ENCODE measurements around the gene ZNF846. TPM values are rescaled to one million over a fixed set of nuclear protein-coding genes. Genes with fewer than 3 reads are reported as not detected.

The ZNF846 gene
- total RNA-seq, 1 experiment from 2014 or later = 11.2 TPM

DNA sequence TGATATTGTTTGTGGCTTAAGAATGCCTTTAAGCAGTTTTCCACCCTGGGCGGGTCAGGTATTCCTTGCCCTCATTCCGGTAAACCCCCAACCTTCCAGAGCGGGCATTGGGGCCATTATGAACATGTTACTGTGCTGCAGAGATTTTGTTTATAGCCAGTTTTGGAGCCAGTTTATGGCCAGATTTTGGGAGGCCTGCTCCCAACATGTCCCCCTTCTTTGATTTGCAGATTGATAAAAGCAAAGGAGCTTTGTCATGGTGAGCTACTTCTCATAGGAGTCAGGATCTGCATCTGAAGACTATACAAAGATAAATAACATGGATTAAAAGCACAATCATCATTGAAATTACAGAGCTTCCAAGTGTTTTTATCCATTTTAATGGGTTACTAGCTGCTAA, 56.7 kb downstream of the ZNF846 start:
- Mint-ChIP-seq H3K4me1 (peaks cover 7% of the 10 kb centered on the region), H3K27ac (no peak overlapping the region), H3K9me3 (peaks cover 59% of the 10 kb centered on the region), H3K27me3 (ENCODE audit: low read depth) (peaks cover 5% of the 10 kb centered on the region), H3K4me3 (no peak overlapping the region), H3K36me3 (peaks cover 26% of the 10 kb centered on the region)
- no peak for TF ChIP-seq RORB (CRISPR knock-in tag; IDR thresholded peaks at IDR 0.05)
- no peak for TF ChIP-seq GABPB1 (CRISPR knock-in tag; IDR thresholded peaks at IDR 0.05)
- no peak for TF ChIP-seq TEAD4 (CRISPR knock-in tag; IDR thresholded peaks at IDR 0.05)
- TF ChIP-seq, protein P1, sequence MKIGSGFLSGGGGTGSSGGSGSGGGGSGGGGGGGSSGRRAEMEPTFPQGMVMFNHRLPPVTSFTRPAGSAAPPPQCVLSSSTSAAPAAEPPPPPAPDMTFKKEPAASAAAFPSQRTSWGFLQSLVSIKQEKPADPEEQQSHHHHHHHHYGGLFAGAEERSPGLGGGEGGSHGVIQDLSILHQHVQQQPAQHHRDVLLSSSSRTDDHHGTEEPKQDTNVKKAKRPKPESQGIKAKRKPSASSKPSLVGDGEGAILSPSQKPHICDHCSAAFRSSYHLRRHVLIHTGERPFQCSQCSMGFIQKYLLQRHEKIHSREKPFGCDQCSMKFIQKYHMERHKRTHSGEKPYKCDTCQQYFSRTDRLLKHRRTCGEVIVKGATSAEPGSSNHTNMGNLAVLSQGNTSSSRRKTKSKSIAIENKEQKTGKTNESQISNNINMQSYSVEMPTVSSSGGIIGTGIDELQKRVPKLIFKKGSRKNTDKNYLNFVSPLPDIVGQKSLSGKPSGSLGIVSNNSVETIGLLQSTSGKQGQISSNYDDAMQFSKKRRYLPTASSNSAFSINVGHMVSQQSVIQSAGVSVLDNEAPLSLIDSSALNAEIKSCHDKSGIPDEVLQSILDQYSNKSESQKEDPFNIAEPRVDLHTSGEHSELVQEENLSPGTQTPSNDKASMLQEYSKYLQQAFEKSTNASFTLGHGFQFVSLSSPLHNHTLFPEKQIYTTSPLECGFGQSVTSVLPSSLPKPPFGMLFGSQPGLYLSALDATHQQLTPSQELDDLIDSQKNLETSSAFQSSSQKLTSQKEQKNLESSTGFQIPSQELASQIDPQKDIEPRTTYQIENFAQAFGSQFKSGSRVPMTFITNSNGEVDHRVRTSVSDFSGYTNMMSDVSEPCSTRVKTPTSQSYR (CRISPR knock-in tag; IDR thresholded peaks at IDR 0.05) = no peak
- TF ChIP-seq, protein P2, sequence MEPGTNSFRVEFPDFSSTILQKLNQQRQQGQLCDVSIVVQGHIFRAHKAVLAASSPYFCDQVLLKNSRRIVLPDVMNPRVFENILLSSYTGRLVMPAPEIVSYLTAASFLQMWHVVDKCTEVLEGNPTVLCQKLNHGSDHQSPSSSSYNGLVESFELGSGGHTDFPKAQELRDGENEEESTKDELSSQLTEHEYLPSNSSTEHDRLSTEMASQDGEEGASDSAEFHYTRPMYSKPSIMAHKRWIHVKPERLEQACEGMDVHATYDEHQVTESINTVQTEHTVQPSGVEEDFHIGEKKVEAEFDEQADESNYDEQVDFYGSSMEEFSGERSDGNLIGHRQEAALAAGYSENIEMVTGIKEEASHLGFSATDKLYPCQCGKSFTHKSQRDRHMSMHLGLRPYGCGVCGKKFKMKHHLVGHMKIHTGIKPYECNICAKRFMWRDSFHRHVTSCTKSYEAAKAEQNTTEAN (CRISPR knock-in tag; IDR thresholded peaks at IDR 0.05) = no peak
- TF ChIP-seq CREB1 (CRISPR knock-in tag; IDR thresholded peaks at IDR 0.05) = no peak
- no peak for TF ChIP-seq ETV6 (CRISPR knock-in tag; IDR thresholded peaks at IDR 0.05)
- no peak for TF ChIP-seq HMGXB4 (CRISPR knock-in tag; IDR thresholded peaks at IDR 0.05)
- TF ChIP-seq RELA (CRISPR knock-in tag; IDR thresholded peaks at IDR 0.05; ENCODE audit: borderline replicate concordance) = no peak
- TF ChIP-seq NR3C1 (CRISPR knock-in tag; conservative IDR thresholded peaks at IDR 0.05; ENCODE audit: low read depth) = no peak
- no peak for TF ChIP-seq PREB (CRISPR knock-in tag; IDR thresholded peaks at IDR 0.05; ENCODE audit: borderline replicate concordance)
- no peak for TF ChIP-seq FOXP1 (CRISPR knock-in tag; IDR thresholded peaks at IDR 0.05; ENCODE audit: borderline replicate concordance)
- TF ChIP-seq ZNF396 (CRISPR knock-in tag; IDR thresholded peaks at IDR 0.05; ENCODE audit: borderline replicate concordance) = no peak
- TF ChIP-seq GTF2I (CRISPR knock-in tag; conservative IDR thresholded peaks at IDR 0.05) = no peak
- no peak for TF ChIP-seq ZNF416 (CRISPR knock-in tag; IDR thresholded peaks at IDR 0.05)
- TF ChIP-seq, protein P3, sequence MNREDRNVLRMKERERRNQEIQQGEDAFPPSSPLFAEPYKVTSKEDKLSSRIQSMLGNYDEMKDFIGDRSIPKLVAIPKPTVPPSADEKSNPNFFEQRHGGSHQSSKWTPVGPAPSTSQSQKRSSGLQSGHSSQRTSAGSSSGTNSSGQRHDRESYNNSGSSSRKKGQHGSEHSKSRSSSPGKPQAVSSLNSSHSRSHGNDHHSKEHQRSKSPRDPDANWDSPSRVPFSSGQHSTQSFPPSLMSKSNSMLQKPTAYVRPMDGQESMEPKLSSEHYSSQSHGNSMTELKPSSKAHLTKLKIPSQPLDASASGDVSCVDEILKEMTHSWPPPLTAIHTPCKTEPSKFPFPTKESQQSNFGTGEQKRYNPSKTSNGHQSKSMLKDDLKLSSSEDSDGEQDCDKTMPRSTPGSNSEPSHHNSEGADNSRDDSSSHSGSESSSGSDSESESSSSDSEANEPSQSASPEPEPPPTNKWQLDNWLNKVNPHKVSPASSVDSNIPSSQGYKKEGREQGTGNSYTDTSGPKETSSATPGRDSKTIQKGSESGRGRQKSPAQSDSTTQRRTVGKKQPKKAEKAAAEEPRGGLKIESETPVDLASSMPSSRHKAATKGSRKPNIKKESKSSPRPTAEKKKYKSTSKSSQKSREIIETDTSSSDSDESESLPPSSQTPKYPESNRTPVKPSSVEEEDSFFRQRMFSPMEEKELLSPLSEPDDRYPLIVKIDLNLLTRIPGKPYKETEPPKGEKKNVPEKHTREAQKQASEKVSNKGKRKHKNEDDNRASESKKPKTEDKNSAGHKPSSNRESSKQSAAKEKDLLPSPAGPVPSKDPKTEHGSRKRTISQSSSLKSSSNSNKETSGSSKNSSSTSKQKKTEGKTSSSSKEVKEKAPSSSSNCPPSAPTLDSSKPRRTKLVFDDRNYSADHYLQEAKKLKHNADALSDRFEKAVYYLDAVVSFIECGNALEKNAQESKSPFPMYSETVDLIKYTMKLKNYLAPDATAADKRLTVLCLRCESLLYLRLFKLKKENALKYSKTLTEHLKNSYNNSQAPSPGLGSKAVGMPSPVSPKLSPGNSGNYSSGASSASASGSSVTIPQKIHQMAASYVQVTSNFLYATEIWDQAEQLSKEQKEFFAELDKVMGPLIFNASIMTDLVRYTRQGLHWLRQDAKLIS (CRISPR knock-in tag; IDR thresholded peaks at IDR 0.05; ENCODE audit: borderline replicate concordance) = no peak
- TF ChIP-seq, protein P4, sequence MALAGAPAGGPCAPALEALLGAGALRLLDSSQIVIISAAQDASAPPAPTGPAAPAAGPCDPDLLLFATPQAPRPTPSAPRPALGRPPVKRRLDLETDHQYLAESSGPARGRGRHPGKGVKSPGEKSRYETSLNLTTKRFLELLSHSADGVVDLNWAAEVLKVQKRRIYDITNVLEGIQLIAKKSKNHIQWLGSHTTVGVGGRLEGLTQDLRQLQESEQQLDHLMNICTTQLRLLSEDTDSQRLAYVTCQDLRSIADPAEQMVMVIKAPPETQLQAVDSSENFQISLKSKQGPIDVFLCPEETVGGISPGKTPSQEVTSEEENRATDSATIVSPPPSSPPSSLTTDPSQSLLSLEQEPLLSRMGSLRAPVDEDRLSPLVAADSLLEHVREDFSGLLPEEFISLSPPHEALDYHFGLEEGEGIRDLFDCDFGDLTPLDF (CRISPR knock-in tag; IDR thresholded peaks at IDR 0.05) = no peak
- TF ChIP-seq ZNF671 (CRISPR knock-in tag; IDR thresholded peaks at IDR 0.05) = no peak
- ChIA-PET POLR2A (no interaction called here), CTCF (no interaction called here)
- ATAC-seq (no peak), DNase-seq (ENCODE audit: low spot score) (no peak)

Data from WTC11 (cell line).